PC-3 (cell line): ENCODE measurements around the gene SLC27A4.

Experiments used
- CTCF ChIP-seq: fragments of 300-600 bp; sonication (generic); conservative IDR thresholded peaks from 2 replicates; pipeline ENCODE4 v1.5.1; 2017; ENCODE audit warnings: antibody characterized with exemption, low read depth, mild to moderate bottlenecking, low read length
- EZH2 ChIP-seq: fragments of 300-600 bp; sonication (generic); IDR thresholded peaks from one replicate; pipeline ENCODE4 v1.6.1; 2017; ENCODE audit warnings: antibody characterized with exemption, mild to moderate bottlenecking, low read length; ENCODE audit not compliant: unreplicated experiment

GRCh38 chr9:128408963-128409431 is 68.7 kb downstream of the SLC27A4 start:
- no peak for TF ChIP-seq CTCF
- TF ChIP-seq EZH2 = no peak
